NT2/D1 (cell line): ENCODE data around the gene ITGA7.

ENCODE experiments used
- SUZ12 ChIP-seq: IDR thresholded peaks from 2 replicates; pipeline ENCODE4 v1.6.1; 2011; ENCODE audit not compliant: insufficient read length, insufficient read depth; ENCODE audit errors: extremely low read depth
- YY1 ChIP-seq: IDR thresholded peaks from 2 replicates; pipeline ENCODE4 v1.6.1; 2011; ENCODE audit not compliant: insufficient read length, insufficient read depth
- ZNF274 ChIP-seq: IDR thresholded peaks from 2 replicates; pipeline ENCODE4 v1.6.1; 2011; ENCODE audit warnings: mild to moderate bottlenecking, low read depth, low read length

- no peak for TF ChIP-seq ZNF274
- no peak for TF ChIP-seq YY1
- TF ChIP-seq SUZ12, result no peak
Measured at GRCh38 chr12:55716582-55716957, 8.9 kb upstream of the ITGA7 start.
